K562 (cell line): Measurements from ENCODE around the gene ENDOU. TPM values are rescaled to one million over a fixed set of nuclear protein-coding genes. Genes with fewer than 3 reads are reported as not detected.

ENCODE experiments used
- ATAC-seq: fragments of 200-7000 bp; cut with Tn5 transposase; 3 replicates; pipeline ENCODE4 v1.9.1; 2020; ENCODE audit warnings: moderate library complexity
- BruUV-seq: library from RNA; stranded (reverse); fragments of 400-500 nt; replicated peaks from 2 replicates; lab custom pipeline; 2021; lab: Mats Ljungman, UMichigan
- CTCF ChIA-PET: fragments of 300-600 bp; formaldehyde crosslinking; extraction: SDS; loops from one replicate; lab custom pipeline; 2021; ENCODE audit warnings: low intra/inter-chr PET ratio; lab: Yijun Ruan, JAX
- POLR2A ChIA-PET: fragments of 300-600, 350-650 bp; sonication (Branson Sonifier 250); formaldehyde crosslinking; extraction: SDS; loops from one replicate; lab custom pipeline; 2021; ENCODE audit warnings: antibody characterized with exemption, inconsistent platforms; lab: Yijun Ruan, JAX
- DNase-seq, 4 experiments: peaks; one replicate each; pipeline versions ENCODE4 v3.0.0 to v3.0.0-alpha.2; 2011 to 2018; ENCODE audit warnings: low spot score in 3 of 4, mixed read lengths in 3 of 4; ENCODE audit errors: extremely low read depth in 1 of 4
- FAIRE-seq: peaks from 2 replicates; lab custom pipeline; 2011; peaks lifted over from hg19 to GRCh38; lab: Jason Lieb, UNC
- H2AFZ ChIP-seq: 2 replicates; pipeline ENCODE4 v1.6.0; 2011; ENCODE audit warnings: low read depth, low read length, control low read depth, inconsistent platforms
- H3K27ac ChIP-seq: fragments of 200-600 bp; 3 replicates; pipeline ENCODE4 v1.8.0; 2011; ENCODE audit warnings: low read depth, mild to moderate bottlenecking, control low read depth, inconsistent platforms, low read length, moderate library complexity, mixed read lengths; ENCODE audit errors: extremely low read depth
- H3K27me3 ChIP-seq, 2 experiments: fragments of 300-600 bp in 1 of 2; 2 replicates in 1 of 2; 3 replicates in 1 of 2; pipeline versions ENCODE4 v1.6.0 to v1.8.0; 2011; ENCODE audit warnings: inconsistent platforms in 2 of 2, low read length in 2 of 2, mild to moderate bottlenecking in 1 of 2, mixed read lengths in 1 of 2, moderate library complexity in 1 of 2; ENCODE audit not compliant: control insufficient read depth in 2 of 2, insufficient read depth in 2 of 2
- H3K36me3 ChIP-seq: fragments of 300-600 bp; 3 replicates; pipeline ENCODE4 v1.8.0; 2011; ENCODE audit warnings: mild to moderate bottlenecking, low read length, inconsistent platforms; ENCODE audit not compliant: control insufficient read depth, insufficient read depth
- H3K4me1 ChIP-seq, 2 experiments: fragments of 200-600 bp in 1 of 2; replicated peaks in 1 of 2; 2 replicates in 1 of 2; 3 replicates in 1 of 2; pipeline versions ENCODE4 v1.5.1 to v1.8.0; 2011; ENCODE audit warnings: inconsistent platforms in 2 of 2, low read length in 2 of 2, mild to moderate bottlenecking in 1 of 2, mixed read lengths in 1 of 2, moderate library complexity in 1 of 2; ENCODE audit not compliant: control insufficient read depth in 2 of 2, insufficient read depth in 2 of 2
- H3K4me2 ChIP-seq: 2 replicates; pipeline ENCODE4 v1.6.1; 2011; ENCODE audit warnings: low read length, control low read depth, inconsistent platforms, mixed read lengths; ENCODE audit not compliant: insufficient read depth
- H3K4me3 ChIP-seq: fragments of 200-600 bp; sonication (generic), shearing (Covaris generic); 2 replicates; pipeline ENCODE4 v1.5.1; 2016; ENCODE audit warnings: control low read depth, inconsistent platforms
- H3K79me2 ChIP-seq: fragments of 200-600 bp; 3 replicates; pipeline ENCODE4 v1.8.0; 2011; ENCODE audit warnings: low read length, inconsistent platforms; ENCODE audit not compliant: control insufficient read depth, insufficient read depth
- H3K9ac ChIP-seq, 2 experiments: 2 replicates each; pipeline versions ENCODE4 v1.6.0 to v1.6.1; 2011; ENCODE audit warnings: low read depth in 2 of 2, low read length in 2 of 2, control low read depth in 1 of 2, inconsistent platforms in 1 of 2, mild to moderate bottlenecking in 1 of 2, mixed read lengths in 1 of 2; ENCODE audit not compliant: insufficient read depth in 1 of 2
- H3K9me1 ChIP-seq: one replicate; pipeline ENCODE4 v1.6.0; 2011; ENCODE audit warnings: inconsistent platforms, mild to moderate bottlenecking, low read length, moderate library complexity; ENCODE audit not compliant: control insufficient read depth, insufficient read depth
- H3K9me3 ChIP-seq: replicated peaks from 2 replicates; pipeline ENCODE4 v1.5.1; 2011; ENCODE audit warnings: low read depth, low read length, inconsistent platforms; ENCODE audit not compliant: control insufficient read depth, insufficient read depth
- H4K20me1 ChIP-seq: replicated peaks from 2 replicates; pipeline ENCODE4 v1.6.1; 2011; ENCODE audit warnings: low read length, inconsistent platforms, mixed read lengths; ENCODE audit not compliant: control insufficient read depth, insufficient read depth
- ARNT ChIP-seq, 2 experiments: fragments of 450-650 bp; IDR thresholded peaks; 2 replicates each; pipeline ENCODE4 v1.6.1; 2016; ENCODE audit warnings: mild to moderate bottlenecking in 1 of 2
- GATAD2B ChIP-seq: fragments of 450-650 bp; IDR thresholded peaks from 2 replicates; pipeline ENCODE4 v1.6.1; 2017; ENCODE audit warnings: mild to moderate bottlenecking, borderline replicate concordance
- HSF4 ChIP-seq: fragments of 250-450 bp; sonication (Bioruptor Pico); IDR thresholded peaks from 2 replicates; pipeline ENCODE4 v2.1.2; 2022; ENCODE audit warnings: mild to moderate bottlenecking, moderate library complexity, borderline replicate concordance
- MED1 ChIP-seq: sonication (generic); formaldehyde crosslinking; IDR thresholded peaks from 2 replicates; pipeline ENCODE4 v1.8.1; 2023; ENCODE audit warnings: missing genetic modification reagents, borderline replicate concordance
- NFXL1 ChIP-seq: fragments of 450-650 bp; formaldehyde crosslinking; IDR thresholded peaks from 2 replicates; pipeline ENCODE4 v1.4.0; 2021; ENCODE audit warnings: mild to moderate bottlenecking
- PTTG1 ChIP-seq: fragments of 450-650 bp; IDR thresholded peaks from 2 replicates; pipeline ENCODE4 v1.6.1; 2016; ENCODE audit warnings: low read depth, mild to moderate bottlenecking, missing genetic modification characterization, missing compliant biosample characterization
- SIN3A ChIP-seq, 2 experiments: fragments of 150-350 bp in 1 of 2; IDR thresholded peaks; 2 replicates each; pipeline ENCODE4 v1.6.1; 2011 to 2016; ENCODE audit warnings: borderline replicate concordance in 2 of 2, low read depth in 2 of 2, low read length in 2 of 2, mild to moderate bottlenecking in 2 of 2, moderate library complexity in 2 of 2; ENCODE audit not compliant: control insufficient read depth in 1 of 2
- ZFP1 ChIP-seq: fragments of 450-650 bp; formaldehyde crosslinking; IDR thresholded peaks from 2 replicates; pipeline ENCODE4 v1.4.0; 2020; ENCODE audit warnings: mild to moderate bottlenecking, mixed read lengths
- WGBS: fragments of 100-300 bp; shearing (Covaris generic); methylation state at CpG from one replicate; pipeline ENCODE4 v1.1.6; 2016; ENCODE audit warnings: low coverage, mixed read lengths; ENCODE audit not compliant: insufficient coverage; ENCODE audit errors: missing lambda C conversion rate; 5-methylcytosine and 5-hydroxymethylcytosine counted together
- in situ Hi-C: fragments of 300-500 bp; cut with MboI; formaldehyde crosslinking; loops from 4 replicates; pipeline ENCODE4 v1.15.0; 2018; ENCODE audit warnings: inconsistent platforms, mixed read lengths
- intact Hi-C: fragments of 100-400 bp; cut with micrococcal nuclease; formaldehyde crosslinking; loops from 2 replicates; pipeline ENCODE4 v1.14.2; 2022
- polyA plus RNA-seq, 8 experiments: library from polyadenylated mRNA; depleted of rRNA in 4 of 8; stranded (reverse) in 5 of 8; unstranded in 3 of 8; fragments of >200 nt; fragmentation: Nextera tagmentation in 2 of 8; fragmentation: Illumina TruSeq in 1 of 8; extraction: Ambion mirVana in 2 of 8; extraction: Trizol in 1 of 8; gene quantifications; 2 replicates each; pipeline versions ENCODE4 v1.2.1 to v1.2.3, GENCODE V29; 2011 to 2014; ENCODE audit warnings: inconsistent platforms in 1 of 8, missing spikeins in 1 of 8
- total RNA-seq, 7 experiments: library from RNA; depleted of rRNA in 6 of 7; stranded (reverse); fragments of >200 nt in 6 of 7; fragmentation: Illumina TruSeq in 2 of 7; extraction: Trizol in 2 of 7; gene quantifications; 2 replicates each; pipeline versions ENCODE4 v1.2.1 to v1.2.3, GENCODE V29; 2011 to 2021; ENCODE audit warnings: low replicate concordance in 1 of 7
- TF ChIP-seq, protein P1 (sequence below): sonication (generic); formaldehyde crosslinking; IDR thresholded peaks from 2 replicates; pipeline ENCODE4 v1.8.0; 2022; ENCODE audit warnings: missing genetic modification reagents, mild to moderate bottlenecking, moderate library complexity, borderline replicate concordance
- TF ChIP-seq, protein P2 (sequence below): fragments of 250-450 bp; sonication (Bioruptor Pico); IDR thresholded peaks from 2 replicates; pipeline ENCODE4 v1.5.0; 2020; ENCODE audit warnings: mild to moderate bottlenecking, borderline replicate concordance
- TF ChIP-seq, protein P3 (sequence below): fragments of 450-650 bp; IDR thresholded peaks from 2 replicates; pipeline ENCODE4 v1.7.0; 2016; ENCODE audit warnings: borderline replicate concordance
- TF ChIP-seq, protein P4 (sequence below), 3 experiments: fragments of 200-800 bp in 1 of 3; sonication (Bioruptor generic) in 1 of 3; sonication (generic) in 1 of 3; formaldehyde crosslinking in 1 of 3; IDR thresholded peaks; 2 replicates each; pipeline versions ENCODE4 v1.6.1 to v1.8.0; 2016 to 2022; ENCODE audit warnings: mild to moderate bottlenecking in 2 of 3, missing compliant biosample characterization in 2 of 3, missing genetic modification characterization in 2 of 3, missing genetic modification reagents in 1 of 3

Gene ENDOU
- total and polyA plus RNA-seq, 9 of the 15 experiments (the other 6 are each of a cell fraction or from before 2014, with no cell fraction given), result 0.03 TPM; not detected in 8

DNA sequence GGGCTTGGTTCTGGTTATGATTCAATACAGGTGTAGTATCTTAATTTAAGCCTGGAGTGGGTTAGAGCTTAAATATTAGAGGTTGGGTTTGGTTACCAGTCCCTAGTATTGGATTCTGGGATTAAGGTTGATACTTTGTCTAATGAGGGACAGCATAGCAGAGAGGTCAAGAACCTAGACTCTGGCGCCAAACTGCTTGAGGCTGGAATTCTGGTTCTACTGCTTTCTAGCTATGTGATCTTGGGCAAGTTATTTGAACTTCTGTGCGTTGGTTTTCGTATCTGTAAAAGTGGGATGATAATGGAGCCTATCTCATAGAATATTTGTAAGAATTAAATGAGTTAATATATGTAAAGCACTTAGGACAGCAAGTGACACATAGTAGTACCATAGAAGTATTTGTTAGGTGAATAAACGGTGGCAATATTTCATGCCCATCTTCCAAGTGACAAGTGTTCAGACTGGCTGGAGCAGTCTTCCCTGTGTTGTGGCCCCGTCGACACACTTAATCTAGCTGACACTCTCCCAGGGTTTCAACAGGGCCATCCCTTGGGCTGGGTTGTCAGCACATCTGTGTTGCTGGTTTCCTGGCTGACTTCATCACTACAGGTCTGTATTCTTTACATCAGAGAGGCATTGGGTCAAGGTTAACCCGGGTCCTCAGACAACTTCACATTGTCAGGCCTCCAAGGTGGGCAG is 3.0 kb downstream of the ENDOU start:
- H3K27ac ChIP-seq, result no peak overlapping the region
- POLR2A ChIA-PET, result interaction anchor here (0.6 to 1.2 kb wide), 2 partner anchors 15 to 44 kb away, joined by 3 to 4 read pairs; no protein-coding TSS in a partner anchor
- H3K4me1 ChIP-seq, result peaks cover 1 to 4% of the 10 kb centered on the region in 2 experiments; a peak in 3 of 5 replicates
- H3K9me3 ChIP-seq, result no peaks in the 10 kb centered on the region
- no peaks in the 10 kb centered on the region for H4K20me1 ChIP-seq
- in situ Hi-C loops (no loop called here), intact Hi-C loops (no loop called here)
- DNase-seq (no peak), ATAC-seq (no peak), FAIRE-seq (no peak)
- 34% methylated on average over 7 of the region's 7 CpGs for WGBS
- H3K9ac ChIP-seq, result no peak overlapping the region
- H3K79me2 ChIP-seq, result no peaks in the 10 kb centered on the region
- BruUV-seq, result TSS peak; percentile 34
- H3K4me2 ChIP-seq, result no peak overlapping the region
- H3K27me3 ChIP-seq, result no peaks in the 10 kb centered on the region
- H2AFZ ChIP-seq, result no peak overlapping the region
- TF ChIP-seq, protein P1, sequence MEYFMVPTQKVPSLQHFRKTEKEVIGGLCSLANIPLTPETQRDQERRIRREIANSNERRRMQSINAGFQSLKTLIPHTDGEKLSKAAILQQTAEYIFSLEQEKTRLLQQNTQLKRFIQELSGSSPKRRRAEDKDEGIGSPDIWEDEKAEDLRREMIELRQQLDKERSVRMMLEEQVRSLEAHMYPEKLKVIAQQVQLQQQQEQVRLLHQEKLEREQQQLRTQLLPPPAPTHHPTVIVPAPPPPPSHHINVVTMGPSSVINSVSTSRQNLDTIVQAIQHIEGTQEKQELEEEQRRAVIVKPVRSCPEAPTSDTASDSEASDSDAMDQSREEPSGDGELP (CRISPR knock-in tag), result no peak
- TF ChIP-seq ZFP1 (CRISPR knock-in tag) (no peak), GATAD2B (no peak), NFXL1 (no peak), MED1 (CRISPR knock-in tag) (no peak), ARNT (IDR thresholded peaks at IDR 0.05) (no peak), HSF4 (no peak), PTTG1 (tag) (no peak), SIN3A (IDR thresholded peaks at IDR 0.05; ENCODE audit: borderline replicate concordance in 2 of 2, control insufficient read depth in 1 of 2, low read depth in 2 of 2, low read length in 2 of 2) (no peak)
- TF ChIP-seq, protein P2, sequence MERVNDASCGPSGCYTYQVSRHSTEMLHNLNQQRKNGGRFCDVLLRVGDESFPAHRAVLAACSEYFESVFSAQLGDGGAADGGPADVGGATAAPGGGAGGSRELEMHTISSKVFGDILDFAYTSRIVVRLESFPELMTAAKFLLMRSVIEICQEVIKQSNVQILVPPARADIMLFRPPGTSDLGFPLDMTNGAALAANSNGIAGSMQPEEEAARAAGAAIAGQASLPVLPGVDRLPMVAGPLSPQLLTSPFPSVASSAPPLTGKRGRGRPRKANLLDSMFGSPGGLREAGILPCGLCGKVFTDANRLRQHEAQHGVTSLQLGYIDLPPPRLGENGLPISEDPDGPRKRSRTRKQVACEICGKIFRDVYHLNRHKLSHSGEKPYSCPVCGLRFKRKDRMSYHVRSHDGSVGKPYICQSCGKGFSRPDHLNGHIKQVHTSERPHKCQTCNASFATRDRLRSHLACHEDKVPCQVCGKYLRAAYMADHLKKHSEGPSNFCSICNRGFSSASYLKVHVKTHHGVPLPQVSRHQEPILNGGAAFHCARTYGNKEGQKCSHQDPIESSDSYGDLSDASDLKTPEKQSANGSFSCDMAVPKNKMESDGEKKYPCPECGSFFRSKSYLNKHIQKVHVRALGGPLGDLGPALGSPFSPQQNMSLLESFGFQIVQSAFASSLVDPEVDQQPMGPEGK (CRISPR knock-in tag), result no peak
- TF ChIP-seq, protein P3, sequence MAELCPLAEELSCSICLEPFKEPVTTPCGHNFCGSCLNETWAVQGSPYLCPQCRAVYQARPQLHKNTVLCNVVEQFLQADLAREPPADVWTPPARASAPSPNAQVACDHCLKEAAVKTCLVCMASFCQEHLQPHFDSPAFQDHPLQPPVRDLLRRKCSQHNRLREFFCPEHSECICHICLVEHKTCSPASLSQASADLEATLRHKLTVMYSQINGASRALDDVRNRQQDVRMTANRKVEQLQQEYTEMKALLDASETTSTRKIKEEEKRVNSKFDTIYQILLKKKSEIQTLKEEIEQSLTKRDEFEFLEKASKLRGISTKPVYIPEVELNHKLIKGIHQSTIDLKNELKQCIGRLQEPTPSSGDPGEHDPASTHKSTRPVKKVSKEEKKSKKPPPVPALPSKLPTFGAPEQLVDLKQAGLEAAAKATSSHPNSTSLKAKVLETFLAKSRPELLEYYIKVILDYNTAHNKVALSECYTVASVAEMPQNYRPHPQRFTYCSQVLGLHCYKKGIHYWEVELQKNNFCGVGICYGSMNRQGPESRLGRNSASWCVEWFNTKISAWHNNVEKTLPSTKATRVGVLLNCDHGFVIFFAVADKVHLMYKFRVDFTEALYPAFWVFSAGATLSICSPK, result no peak
- TF ChIP-seq, protein P4, sequence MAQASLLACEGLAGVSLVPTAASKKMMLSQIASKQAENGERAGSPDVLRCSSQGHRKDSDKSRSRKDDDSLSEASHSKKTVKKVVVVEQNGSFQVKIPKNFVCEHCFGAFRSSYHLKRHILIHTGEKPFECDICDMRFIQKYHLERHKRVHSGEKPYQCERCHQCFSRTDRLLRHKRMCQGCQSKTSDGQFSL (CRISPR knock-in tag; IDR thresholded peaks at IDR 0.05), result no peak
- TF ChIP-seq, protein P4 (tag; IDR thresholded peaks at IDR 0.05), result no peak
- TF ChIP-seq, all 486 proteins: peak for 0
- Histone ChIP-seq H3K36me3 (no peaks in the 10 kb centered on the region), H3K4me3 (no peak overlapping the region), H3K9me1 (no peaks in the 10 kb centered on the region)
- CTCF ChIA-PET, result interaction anchor here (0.5 kb wide), 1 partner anchor 56 kb away, joined by 5 read pairs; no protein-coding TSS in a partner anchor
